ENCODE results near the gene DNAJA3. TPM values are rescaled to one million over a fixed set of nuclear protein-coding genes. Genes with fewer than 3 reads are reported as not detected.
A peak's percentile ranks its signal among the peaks of the same experiment; 100 is the strongest.

The DNAJA3 gene
- total and polyA plus RNA-seq, 9 of the 15 experiments (the other 6 are each of a cell fraction or from before 2014, with no cell fraction given) = 8.1 to 105 (median 79.0) TPM

DNA sequence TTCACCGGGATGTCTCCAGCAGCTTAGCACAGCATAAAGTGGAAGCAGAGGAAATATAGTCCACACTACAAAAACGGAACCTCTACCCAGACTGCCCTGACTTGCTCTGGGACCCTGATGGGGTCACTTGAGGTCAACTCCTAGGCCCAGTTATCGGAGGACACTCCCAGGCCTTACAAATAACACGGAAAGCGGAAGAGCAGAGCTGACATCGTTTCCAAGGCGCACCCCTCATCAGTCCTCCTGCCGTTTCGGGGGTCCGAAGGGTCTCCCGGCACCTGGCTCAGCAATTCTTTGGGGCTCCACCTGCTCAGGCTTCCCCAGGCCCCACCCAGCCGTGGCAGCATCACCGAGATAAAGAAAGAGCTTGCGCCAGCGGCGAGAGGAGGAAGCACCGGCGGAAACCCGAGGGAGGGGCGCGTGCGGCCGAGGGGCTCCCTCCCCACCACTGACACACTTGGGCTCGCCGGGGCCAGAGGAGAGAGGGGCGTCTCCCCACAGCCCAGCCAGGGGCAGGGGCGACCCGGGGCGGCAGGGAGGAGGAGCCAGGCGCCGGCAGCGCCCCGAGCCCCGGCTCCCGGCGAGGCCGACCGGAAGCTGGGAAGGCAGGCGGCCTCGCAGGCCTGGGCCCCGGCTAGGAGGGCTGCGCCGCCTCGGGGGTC lies 10.0 kb upstream of the DNAJA3 start (continued):
- TF ChIP-seq, protein P1, sequence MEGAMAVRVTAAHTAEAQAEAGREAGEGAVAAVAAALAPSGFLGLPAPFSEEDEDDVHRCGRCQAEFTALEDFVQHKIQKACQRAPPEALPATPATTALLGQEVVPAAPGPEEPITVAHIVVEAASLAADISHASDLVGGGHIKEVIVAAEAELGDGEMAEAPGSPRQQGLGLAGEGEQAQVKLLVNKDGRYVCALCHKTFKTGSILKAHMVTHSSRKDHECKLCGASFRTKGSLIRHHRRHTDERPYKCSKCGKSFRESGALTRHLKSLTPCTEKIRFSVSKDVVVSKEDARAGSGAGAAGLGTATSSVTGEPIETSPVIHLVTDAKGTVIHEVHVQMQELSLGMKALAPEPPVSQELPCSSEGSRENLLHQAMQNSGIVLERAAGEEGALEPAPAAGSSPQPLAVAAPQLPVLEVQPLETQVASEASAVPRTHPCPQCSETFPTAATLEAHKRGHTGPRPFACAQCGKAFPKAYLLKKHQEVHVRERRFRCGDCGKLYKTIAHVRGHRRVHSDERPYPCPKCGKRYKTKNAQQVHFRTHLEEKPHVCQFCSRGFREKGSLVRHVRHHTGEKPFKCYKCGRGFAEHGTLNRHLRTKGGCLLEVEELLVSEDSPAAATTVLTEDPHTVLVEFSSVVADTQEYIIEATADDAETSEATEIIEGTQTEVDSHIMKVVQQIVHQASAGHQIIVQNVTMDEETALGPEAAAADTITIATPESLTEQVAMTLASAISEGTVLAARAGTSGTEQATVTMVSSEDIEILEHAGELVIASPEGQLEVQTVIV (CRISPR knock-in tag; IDR thresholded peaks at IDR 0.05; ENCODE audit: borderline replicate concordance) = no peak
- TF ChIP-seq MYNN (IDR thresholded peaks at IDR 0.05) (no peak), MYNN (CRISPR knock-in tag; IDR thresholded peaks at IDR 0.05) (no peak), RBM25 (IDR thresholded peaks at IDR 0.05; ENCODE audit: low read depth, low read length, severe bottlenecking) (no peak), NUFIP1 (IDR thresholded peaks at IDR 0.05; ENCODE audit: partially characterized antibody) (no peak), LCOR (CRISPR knock-in tag; IDR thresholded peaks at IDR 0.05) (no peak), ILF3 (IDR thresholded peaks at IDR 0.05; ENCODE audit: borderline replicate concordance) (no peak), NCOA4 (IDR thresholded peaks at IDR 0.05; ENCODE audit: partially characterized antibody) (no peak), E2F3 (CRISPR knock-in tag; IDR thresholded peaks at IDR 0.05) (no peak), FOXJ3 (CRISPR knock-in tag; IDR thresholded peaks at IDR 0.05) (no peak), ELF4 (CRISPR knock-in tag; IDR thresholded peaks at IDR 0.05) (no peak), NFYB (IDR thresholded peaks at IDR 0.05; ENCODE audit: extremely low read depth, insufficient read length) (no peak), ZNF311 (CRISPR knock-in tag; IDR thresholded peaks at IDR 0.05) (no peak)
- TF ChIP-seq, protein P2, sequence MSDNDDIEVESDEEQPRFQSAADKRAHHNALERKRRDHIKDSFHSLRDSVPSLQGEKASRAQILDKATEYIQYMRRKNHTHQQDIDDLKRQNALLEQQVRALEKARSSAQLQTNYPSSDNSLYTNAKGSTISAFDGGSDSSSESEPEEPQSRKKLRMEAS (CRISPR knock-in tag; IDR thresholded peaks at IDR 0.05) = peak; percentile 23; the same call in 1 of the 2 replicates
- TF ChIP-seq, protein P3, sequence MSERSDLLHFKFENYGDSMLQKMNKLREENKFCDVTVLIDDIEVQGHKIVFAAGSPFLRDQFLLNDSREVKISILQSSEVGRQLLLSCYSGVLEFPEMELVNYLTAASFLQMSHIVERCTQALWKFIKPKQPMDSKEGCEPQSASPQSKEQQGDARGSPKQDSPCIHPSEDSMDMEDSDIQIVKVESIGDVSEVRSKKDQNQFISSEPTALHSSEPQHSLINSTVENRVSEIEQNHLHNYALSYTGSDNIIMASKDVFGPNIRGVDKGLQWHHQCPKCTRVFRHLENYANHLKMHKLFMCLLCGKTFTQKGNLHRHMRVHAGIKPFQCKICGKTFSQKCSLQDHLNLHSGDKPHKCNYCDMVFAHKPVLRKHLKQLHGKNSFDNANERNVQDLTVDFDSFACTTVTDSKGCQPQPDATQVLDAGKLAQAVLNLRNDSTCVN (CRISPR knock-in tag; IDR thresholded peaks at IDR 0.05) = no peak
- TF ChIP-seq, protein P4, sequence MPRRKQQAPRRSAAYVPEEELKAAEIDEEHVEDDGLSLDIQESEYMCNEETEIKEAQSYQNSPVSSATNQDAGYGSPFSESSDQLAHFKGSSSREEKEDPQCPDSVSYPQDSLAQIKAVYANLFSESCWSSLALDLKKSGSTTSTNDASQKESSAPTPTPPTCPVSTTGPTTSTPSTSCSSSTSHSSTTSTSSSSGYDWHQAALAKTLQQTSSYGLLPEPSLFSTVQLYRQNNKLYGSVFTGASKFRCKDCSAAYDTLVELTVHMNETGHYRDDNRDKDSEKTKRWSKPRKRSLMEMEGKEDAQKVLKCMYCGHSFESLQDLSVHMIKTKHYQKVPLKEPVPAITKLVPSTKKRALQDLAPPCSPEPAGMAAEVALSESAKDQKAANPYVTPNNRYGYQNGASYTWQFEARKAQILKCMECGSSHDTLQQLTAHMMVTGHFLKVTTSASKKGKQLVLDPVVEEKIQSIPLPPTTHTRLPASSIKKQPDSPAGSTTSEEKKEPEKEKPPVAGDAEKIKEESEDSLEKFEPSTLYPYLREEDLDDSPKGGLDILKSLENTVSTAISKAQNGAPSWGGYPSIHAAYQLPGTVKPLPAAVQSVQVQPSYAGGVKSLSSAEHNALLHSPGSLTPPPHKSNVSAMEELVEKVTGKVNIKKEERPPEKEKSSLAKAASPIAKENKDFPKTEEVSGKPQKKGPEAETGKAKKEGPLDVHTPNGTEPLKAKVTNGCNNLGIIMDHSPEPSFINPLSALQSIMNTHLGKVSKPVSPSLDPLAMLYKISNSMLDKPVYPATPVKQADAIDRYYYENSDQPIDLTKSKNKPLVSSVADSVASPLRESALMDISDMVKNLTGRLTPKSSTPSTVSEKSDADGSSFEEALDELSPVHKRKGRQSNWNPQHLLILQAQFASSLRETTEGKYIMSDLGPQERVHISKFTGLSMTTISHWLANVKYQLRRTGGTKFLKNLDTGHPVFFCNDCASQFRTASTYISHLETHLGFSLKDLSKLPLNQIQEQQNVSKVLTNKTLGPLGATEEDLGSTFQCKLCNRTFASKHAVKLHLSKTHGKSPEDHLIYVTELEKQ (CRISPR knock-in tag; IDR thresholded peaks at IDR 0.05) = no peak
- TF ChIP-seq, protein P5, sequence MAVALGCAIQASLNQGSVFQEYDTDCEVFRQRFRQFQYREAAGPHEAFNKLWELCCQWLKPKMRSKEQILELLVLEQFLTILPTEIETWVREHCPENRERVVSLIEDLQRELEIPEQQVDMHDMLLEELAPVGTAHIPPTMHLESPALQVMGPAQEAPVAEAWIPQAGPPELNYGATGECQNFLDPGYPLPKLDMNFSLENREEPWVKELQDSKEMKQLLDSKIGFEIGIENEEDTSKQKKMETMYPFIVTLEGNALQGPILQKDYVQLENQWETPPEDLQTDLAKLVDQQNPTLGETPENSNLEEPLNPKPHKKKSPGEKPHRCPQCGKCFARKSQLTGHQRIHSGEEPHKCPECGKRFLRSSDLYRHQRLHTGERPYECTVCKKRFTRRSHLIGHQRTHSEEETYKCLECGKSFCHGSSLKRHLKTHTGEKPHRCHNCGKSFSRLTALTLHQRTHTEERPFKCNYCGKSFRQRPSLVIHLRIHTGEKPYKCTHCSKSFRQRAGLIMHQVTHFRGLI (CRISPR knock-in tag; IDR thresholded peaks at IDR 0.05) = no peak
- TF ChIP-seq, protein P6, sequence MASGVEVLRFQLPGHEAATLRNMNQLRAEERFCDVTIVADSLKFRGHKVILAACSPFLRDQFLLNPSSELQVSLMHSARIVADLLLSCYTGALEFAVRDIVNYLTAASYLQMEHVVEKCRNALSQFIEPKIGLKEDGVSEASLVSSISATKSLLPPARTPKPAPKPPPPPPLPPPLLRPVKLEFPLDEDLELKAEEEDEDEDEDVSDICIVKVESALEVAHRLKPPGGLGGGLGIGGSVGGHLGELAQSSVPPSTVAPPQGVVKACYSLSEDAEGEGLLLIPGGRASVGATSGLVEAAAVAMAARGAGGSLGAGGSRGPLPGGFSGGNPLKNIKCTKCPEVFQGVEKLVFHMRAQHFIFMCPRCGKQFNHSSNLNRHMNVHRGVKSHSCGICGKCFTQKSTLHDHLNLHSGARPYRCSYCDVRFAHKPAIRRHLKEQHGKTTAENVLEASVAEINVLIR (CRISPR knock-in tag; IDR thresholded peaks at IDR 0.05) = no peak
